Measurements from ENCODE around the gene TTC28.
"Not testable (repeated sequence)": the region's sequence is repeated elsewhere in the genome, so short reads cannot be mapped to it uniquely, and the experiment has no call there.

The TTC28 gene

GRCh38 chr22:28557184-28557583 is 122.5 kb downstream of the TTC28 start:
- no peak for DNase-seq (ENCODE audit: low spot score)

- not testable (repeated sequence) for DNase-seq (ENCODE audit: low spot score)
These were observed 126.4 kb downstream of the TTC28 start for GRCh38 chr22:28553108-28553866.

- DNase-seq (ENCODE audit: low spot score), result no peak
These were observed 131.2 kb downstream of the TTC28 start for GRCh38 chr22:28548406-28548805.

- no peak for DNase-seq (ENCODE audit: low spot score)
These were observed 132.4 kb downstream of the TTC28 start for GRCh38 chr22:28547132-28547842.

GRCh38 chr22:28544431-28544868 is 135.2 kb downstream of the TTC28 start:
- DNase-seq (ENCODE audit: low spot score), result no peak

- no peak for DNase-seq (ENCODE audit: low spot score)
These were observed 136.5 kb downstream of the TTC28 start for GRCh38 chr22:28542980-28543621.

- DNase-seq (ENCODE audit: low spot score), result peak; percentile 48
These were observed 138.5 kb downstream of the TTC28 start for GRCh38 chr22:28541137-28541536.

- no peak for DNase-seq (ENCODE audit: low spot score)
These were observed 140.7 kb downstream of the TTC28 start for GRCh38 chr22:28538922-28539321.

GRCh38 chr22:28530565-28530964 is 149.1 kb downstream of the TTC28 start:
- not testable (repeated sequence) for DNase-seq (ENCODE audit: low spot score)

GRCh38 chr22:28529144-28529543 is 150.5 kb downstream of the TTC28 start:
- DNase-seq (ENCODE audit: low spot score), result not testable (repeated sequence)

GRCh38 chr22:28521451-28521850 is 158.2 kb downstream of the TTC28 start:
- no peak for DNase-seq (ENCODE audit: low spot score)

- no peak for DNase-seq (ENCODE audit: low spot score)
These were observed 165.3 kb downstream of the TTC28 start for GRCh38 chr22:28514321-28514821.

GRCh38 chr22:28512387-28512786 is 167.3 kb downstream of the TTC28 start:
- DNase-seq (ENCODE audit: low spot score), result not testable (repeated sequence)

GRCh38 chr22:28507896-28508295 is 171.7 kb downstream of the TTC28 start:
- DNase-seq (ENCODE audit: low spot score), result no peak

- DNase-seq (ENCODE audit: low spot score), result peak; percentile 17
These were observed 173.5 kb downstream of the TTC28 start for GRCh38 chr22:28506150-28506535.

- peak; percentile 31 for DNase-seq (ENCODE audit: low spot score)
These were observed 174.1 kb downstream of the TTC28 start for GRCh38 chr22:28505416-28506149.

GRCh38 chr22:28500006-28500405 is 179.6 kb downstream of the TTC28 start:
- DNase-seq (ENCODE audit: low spot score), result no peak

GRCh38 chr22:28498044-28498443 is 181.6 kb downstream of the TTC28 start:
- no peak for DNase-seq (ENCODE audit: low spot score)

- no peak for DNase-seq (ENCODE audit: low spot score)
These were observed 182.5 kb downstream of the TTC28 start for GRCh38 chr22:28497188-28497587.

- not testable (repeated sequence) for DNase-seq (ENCODE audit: low spot score)
These were observed 188.4 kb downstream of the TTC28 start for GRCh38 chr22:28491289-28491688.

GRCh38 chr22:28488825-28489224 is 190.8 kb downstream of the TTC28 start:
- DNase-seq (ENCODE audit: low spot score), result no peak

GRCh38 chr22:28484662-28485061 is 195.0 kb downstream of the TTC28 start:
- no peak for DNase-seq (ENCODE audit: low spot score)
